ENCODE results near the gene VSTM5. TPM values are rescaled to one million over a fixed set of nuclear protein-coding genes. Genes with fewer than 3 reads are reported as not detected.

VSTM5 gene
- total and polyA plus RNA-seq, 2 experiments from 2014 or later = 0.17 to 0.97 TPM

DNA sequence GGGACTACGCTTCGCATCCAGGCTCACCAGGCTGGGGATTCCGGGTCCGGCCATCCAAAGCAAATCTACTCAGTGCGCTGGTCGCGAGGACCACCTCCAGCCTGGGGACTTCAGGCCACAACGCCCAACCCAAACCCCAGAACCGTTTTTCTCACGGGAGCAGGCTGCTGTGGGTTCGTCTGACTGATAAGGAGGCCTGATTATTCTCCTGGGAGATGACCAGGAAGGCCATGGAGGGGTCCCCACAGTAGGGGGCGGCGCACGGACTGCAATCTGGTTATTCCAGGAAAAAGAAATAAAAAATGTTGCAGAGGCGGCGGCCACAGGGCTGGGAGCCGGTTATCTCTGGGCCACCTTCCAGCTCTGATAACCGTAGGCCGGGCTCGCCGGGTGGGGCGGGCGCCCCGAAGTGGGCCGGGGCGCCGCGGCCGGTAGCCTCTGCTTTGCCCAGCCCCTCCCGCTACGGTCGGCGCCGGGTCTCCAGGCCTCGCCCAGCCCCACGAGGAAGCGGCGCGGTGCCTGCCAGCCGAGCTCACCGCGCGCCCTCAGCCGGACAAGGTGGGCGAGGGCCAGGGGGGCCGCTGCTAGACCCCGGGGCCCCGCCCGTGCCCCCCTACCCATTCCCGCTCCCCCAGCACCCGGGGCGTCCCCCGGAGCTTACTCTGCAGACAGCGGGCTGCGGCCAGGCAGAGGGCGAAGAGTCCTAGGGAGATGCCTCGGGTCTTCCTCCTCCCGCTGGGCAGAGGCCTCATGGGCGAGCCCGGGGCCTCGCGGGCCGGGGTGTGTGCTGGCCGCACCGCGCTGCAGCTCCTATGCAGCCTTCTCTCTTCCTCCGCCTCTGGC lies 446 bp downstream of the VSTM5 start:
- H3K4me3 ChIP-seq = peak overlapping the region; percentile 20
- no peaks in the 10 kb centered on the region for H4K20me1 ChIP-seq (ENCODE audit: insufficient read depth, poor library complexity, severe bottlenecking)
- H3K36me3 ChIP-seq (replicated peaks; ENCODE audit: insufficient read depth, low read depth) = no peaks in the 10 kb centered on the region
- H3K4me2 ChIP-seq = peak overlapping the region; percentile 93
- no peaks in the 10 kb centered on the region for H3K4me1 ChIP-seq (ENCODE audit: insufficient read depth)
- no peaks in the 10 kb centered on the region for H3K9me2 ChIP-seq (replicated peaks; ENCODE audit: insufficient read depth)
- H3K27me3 ChIP-seq = no peaks in the 10 kb centered on the region
- TF ChIP-seq CTCF (IDR thresholded peaks at IDR 0.05; ENCODE audit: poor library complexity) (no peak), EZH2phosphoT487 (IDR thresholded peaks at IDR 0.05; ENCODE audit: low read depth, severe bottlenecking, unreplicated experiment) (no peak), EZH2 (IDR thresholded peaks at IDR 0.05; ENCODE audit: borderline replicate concordance) (no peak)
- no peaks in the 10 kb centered on the region for H3K9me3 ChIP-seq (ENCODE audit: low read depth)
- H2AFZ ChIP-seq = peak overlapping the region; percentile 52
- peak; percentile 38 for DNase-seq (ENCODE audit: low spot score)
- H3K27ac ChIP-seq = no peak overlapping the region
- no peaks in the 10 kb centered on the region for H3K79me2 ChIP-seq
- 59% methylated on average over 29 of the region's 67 CpGs for WGBS (ENCODE audit: low lambda C conversion rate, missing lambda C conversion rate)

- Histone ChIP-seq H3K9me2 (replicated peaks; ENCODE audit: insufficient read depth) (no peaks in the 10 kb centered on the region), H3K9me3 (ENCODE audit: low read depth) (no peaks in the 10 kb centered on the region), H3K4me2 (no peak overlapping the region), H4K20me1 (ENCODE audit: insufficient read depth, poor library complexity, severe bottlenecking) (no peaks in the 10 kb centered on the region), H3K79me2 (no peaks in the 10 kb centered on the region), H3K27me3 (no peaks in the 10 kb centered on the region), H3K4me3 (no peak overlapping the region), H3K27ac (no peak overlapping the region), H2AFZ (no peak overlapping the region), H3K4me1 (ENCODE audit: insufficient read depth) (no peaks in the 10 kb centered on the region), H3K36me3 (replicated peaks; ENCODE audit: insufficient read depth, low read depth) (no peaks in the 10 kb centered on the region)
- TF ChIP-seq EZH2 (IDR thresholded peaks at IDR 0.05; ENCODE audit: borderline replicate concordance) (no peak), CTCF (IDR thresholded peaks at IDR 0.05; ENCODE audit: poor library complexity) (no peak), EZH2phosphoT487 (IDR thresholded peaks at IDR 0.05; ENCODE audit: low read depth, severe bottlenecking, unreplicated experiment) (no peak)
- 98% methylated on average over 5 of the region's 5 CpGs for WGBS (ENCODE audit: low lambda C conversion rate, missing lambda C conversion rate)
- DNase-seq (ENCODE audit: low spot score) = no peak
Observed at GRCh38 chr11:93849201-93849600, 1.2 kb downstream of the VSTM5 start.

- Histone ChIP-seq H3K36me3 (replicated peaks; ENCODE audit: insufficient read depth, low read depth) (no peaks in the 10 kb centered on the region), H3K4me3 (no peak overlapping the region), H2AFZ (no peak overlapping the region), H4K20me1 (ENCODE audit: insufficient read depth, poor library complexity, severe bottlenecking) (no peaks in the 10 kb centered on the region), H3K9me3 (ENCODE audit: low read depth) (no peaks in the 10 kb centered on the region), H3K27me3 (no peaks in the 10 kb centered on the region), H3K4me2 (no peak overlapping the region), H3K4me1 (ENCODE audit: insufficient read depth) (no peaks in the 10 kb centered on the region), H3K9me2 (replicated peaks; ENCODE audit: insufficient read depth) (no peaks in the 10 kb centered on the region), H3K79me2 (no peaks in the 10 kb centered on the region), H3K27ac (no peak overlapping the region)
- no peak for DNase-seq (ENCODE audit: low spot score)
- whole genome bisulfite sequencing (ENCODE audit: low lambda C conversion rate, missing lambda C conversion rate) = 95% methylated on average over 2 of the region's 2 CpGs
- TF ChIP-seq EZH2phosphoT487 (IDR thresholded peaks at IDR 0.05; ENCODE audit: low read depth, severe bottlenecking, unreplicated experiment) = no peak
- TF ChIP-seq CTCF (IDR thresholded peaks at IDR 0.05; ENCODE audit: poor library complexity) = no peak
- no peak for TF ChIP-seq EZH2 (IDR thresholded peaks at IDR 0.05; ENCODE audit: borderline replicate concordance)
Observed at GRCh38 chr11:93846411-93846810, 4.0 kb downstream of the VSTM5 start.

Measured in hepatocyte (in vitro differentiated cells).